Hepatic stellate cell (primary cell): ENCODE results near the gene SUSD6.

Experiments used
- DNase-seq: peaks from one replicate; pipeline ENCODE4 v3.0.0; 2011; ENCODE audit warnings: low spot score

Gene SUSD6

GRCh38 chr14:69650948-69651369 lies 39.6 kb downstream of the SUSD6 start:
- DNase-seq, result no peak

GRCh38 chr14:69651664-69652063 lies 40.3 kb downstream of the SUSD6 start:
- no peak for DNase-seq

- DNase-seq, result no peak
These were observed 41.7 kb downstream of the SUSD6 start for GRCh38 chr14:69652942-69653684.

- DNase-seq, result no peak
These were observed 42.7 kb downstream of the SUSD6 start for GRCh38 chr14:69654116-69654515.

DNA sequence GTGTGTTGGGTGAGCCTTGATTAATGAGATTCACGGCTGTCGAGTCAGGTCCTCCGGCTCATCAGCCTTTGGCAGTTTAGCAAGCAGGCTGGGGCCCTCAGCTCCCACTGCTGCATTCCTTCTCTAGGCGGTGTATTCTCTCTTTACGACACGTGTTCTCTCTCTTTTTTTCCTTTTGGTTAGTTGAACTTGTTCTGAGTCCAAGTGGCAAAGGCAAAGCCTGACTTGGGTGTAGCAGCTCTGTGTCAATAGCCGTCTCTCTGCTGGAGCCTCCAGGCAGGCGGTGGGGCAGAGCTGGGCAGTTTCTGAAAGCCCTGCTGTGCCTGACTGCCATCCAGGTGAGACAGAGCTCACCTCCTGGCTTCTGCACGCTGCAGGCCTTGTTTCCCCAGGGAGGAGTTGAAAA lies 46.6 kb downstream of the SUSD6 start:
- no peak for DNase-seq

DNA sequence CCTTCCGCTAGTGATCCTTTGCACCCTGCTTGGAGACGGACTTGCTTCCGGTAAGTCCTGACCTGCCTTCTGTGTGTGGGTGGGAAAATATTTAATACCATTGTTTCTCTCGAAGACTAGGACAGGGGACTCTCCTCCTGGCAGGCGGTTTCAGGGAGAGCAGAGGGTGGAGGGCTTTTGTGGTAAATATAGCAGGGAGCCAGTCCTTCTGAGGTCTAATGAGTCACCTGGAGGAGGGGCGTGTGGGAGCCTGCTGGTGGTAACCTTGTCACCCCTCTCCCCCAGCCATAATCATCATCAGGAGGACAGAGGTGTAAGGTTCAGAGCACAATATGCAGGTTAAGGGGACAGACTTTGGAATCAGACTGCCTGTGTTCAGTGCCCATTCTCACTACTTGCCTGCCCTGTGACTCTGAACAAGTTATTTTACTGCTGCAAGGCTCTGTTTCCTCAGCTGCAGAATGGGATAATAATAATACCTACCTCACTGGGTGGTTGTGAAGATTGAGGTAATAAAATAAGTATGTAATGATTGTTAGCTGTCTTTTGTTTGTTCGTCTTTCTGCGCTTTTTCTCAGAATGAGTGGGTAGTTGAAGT lies 47.4 kb downstream of the SUSD6 start:
- DNase-seq, result no peak

- no peak for DNase-seq
These were observed 49.2 kb downstream of the SUSD6 start for GRCh38 chr14:69660344-69661193.

DNA sequence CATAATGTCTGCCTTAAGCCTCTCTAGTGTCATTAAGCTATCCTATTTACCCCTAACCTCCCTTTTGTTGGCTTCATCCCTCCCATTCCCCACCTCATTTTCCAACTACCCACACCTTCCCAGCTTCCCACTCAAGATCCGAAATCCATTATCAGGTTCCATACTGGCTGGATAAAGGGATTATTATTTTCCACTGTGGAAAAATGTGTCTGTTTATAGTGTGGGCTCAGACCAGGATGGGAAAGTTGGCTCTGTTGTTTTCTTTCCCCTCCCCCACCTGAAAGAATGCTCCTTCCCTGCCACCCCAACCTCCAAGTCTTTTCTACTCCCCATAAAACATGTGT lies 49.8 kb downstream of the SUSD6 start:
- no peak for DNase-seq

DNA sequence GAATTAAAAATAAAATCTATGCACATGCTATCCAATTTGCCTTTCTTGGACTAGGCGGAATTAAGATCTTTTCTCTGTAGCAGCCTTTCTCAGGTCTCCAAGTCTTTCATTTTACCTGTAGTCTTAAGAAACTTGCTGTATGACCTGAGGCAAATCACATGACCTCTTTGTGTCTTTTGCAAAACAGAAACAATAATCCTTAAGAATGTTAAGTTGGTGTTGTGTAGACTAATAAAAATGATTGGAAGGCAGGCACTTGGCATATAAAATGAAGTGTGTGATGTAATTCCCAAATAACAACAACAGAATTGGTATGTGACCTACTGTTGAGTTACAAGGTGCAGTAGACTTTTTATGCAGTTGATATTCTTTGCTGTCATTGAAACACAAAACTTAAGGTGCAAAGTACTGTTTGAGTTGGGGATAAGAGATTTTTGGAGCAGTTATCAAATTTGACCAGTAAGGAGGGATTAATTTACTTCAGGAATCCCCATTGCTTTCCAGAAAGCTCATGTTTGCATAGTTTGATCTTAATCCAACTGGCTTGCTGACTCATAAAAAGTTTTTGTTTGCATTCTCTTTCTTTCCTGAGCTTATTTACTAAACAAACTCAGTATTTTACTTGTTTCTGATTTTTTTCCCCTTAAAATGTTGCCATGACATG lies 51.4 kb downstream of the SUSD6 start:
- no peak for DNase-seq

DNA sequence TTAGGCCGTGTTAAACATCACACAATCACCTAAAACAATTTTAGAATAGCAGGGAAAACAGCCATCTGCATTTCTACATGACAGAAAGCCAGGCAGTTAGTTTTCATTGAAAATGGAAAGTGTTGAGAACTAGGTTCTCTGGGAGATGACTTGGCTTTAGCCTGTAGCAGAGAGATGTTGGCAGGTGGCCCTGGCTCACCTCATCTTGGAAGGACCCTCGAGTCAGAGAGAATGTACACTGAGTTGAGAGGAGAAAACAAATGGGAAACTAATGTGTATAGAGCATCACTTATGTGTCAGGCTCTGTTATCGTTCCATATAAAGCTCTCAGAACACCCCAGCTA lies 51.9 kb downstream of the SUSD6 start:
- DNase-seq, result no peak

DNA sequence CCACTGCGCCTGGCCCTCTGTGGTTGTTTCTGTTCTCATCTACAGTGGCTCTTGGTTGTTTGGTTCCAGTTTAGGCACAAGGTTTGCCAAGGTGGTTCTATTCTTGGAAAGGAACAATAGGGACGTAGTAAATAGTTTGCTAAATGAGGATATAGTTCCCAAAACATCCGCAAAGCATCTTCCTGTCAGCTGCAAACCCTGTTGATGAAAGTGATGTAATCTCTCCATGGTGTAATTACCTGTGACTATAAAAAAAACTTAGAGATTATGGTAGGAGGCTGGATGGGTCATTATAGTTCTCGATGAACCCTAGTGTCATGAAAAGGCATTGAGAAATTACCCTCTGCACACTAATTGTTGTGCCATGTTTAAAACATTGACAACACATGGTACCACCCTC lies 52.9 kb downstream of the SUSD6 start:
- DNase-seq, result no peak

DNA sequence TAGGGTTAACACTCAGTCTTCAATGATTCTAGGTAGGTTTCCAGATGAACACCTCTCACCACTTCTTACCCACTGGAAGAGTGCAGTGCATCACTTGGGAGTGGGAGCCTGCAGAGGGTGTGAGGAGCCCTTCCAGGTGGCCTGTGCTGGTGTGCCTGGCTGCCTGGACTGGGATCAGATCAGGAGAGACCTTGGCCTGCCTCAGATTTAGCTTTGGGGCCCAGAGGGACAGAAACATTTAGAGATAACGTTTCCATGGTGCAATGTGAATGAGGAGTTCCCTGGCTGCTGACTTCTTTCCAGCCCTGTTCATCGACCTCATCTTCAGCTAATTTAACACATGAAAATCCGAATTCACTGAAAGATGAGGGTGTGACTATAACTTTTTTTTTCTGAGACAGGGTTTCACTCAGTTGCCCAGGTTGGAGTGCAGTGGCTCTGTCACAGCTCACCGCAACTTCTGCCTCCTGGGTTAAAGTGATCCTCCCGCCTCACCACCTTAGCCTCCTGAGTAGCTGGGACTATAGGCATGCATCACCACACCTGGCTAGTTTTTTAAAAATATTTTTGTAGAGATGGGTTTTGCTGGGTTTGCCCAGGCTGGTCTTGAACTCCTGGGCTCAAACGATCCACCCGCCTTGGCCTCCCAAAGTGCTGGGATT lies 53.6 kb downstream of the SUSD6 start:
- DNase-seq, result no peak

GRCh38 chr14:69665631-69666030 lies 54.2 kb downstream of the SUSD6 start:
- no peak for DNase-seq

DNA sequence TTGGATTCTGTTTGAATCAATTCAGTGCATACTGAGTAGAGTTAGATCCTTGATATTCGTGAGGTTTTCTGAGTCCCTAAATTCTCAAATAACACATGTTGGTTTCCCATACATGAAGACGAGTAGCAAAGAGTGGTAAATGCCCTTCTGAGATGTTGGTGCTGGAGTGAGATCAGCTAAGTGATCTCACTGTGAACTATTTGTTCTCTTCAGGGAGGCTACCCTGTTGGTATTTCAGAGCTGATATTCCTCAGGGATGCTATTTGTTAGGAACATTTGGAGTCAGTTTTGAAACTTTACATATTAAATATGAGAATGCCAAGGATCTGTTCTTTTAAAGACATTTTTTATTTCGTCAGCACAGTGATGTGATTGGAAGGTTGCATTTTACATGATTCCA lies 54.7 kb downstream of the SUSD6 start:
- DNase-seq, result no peak

- DNase-seq, result peak; percentile 40
These were observed 55.4 kb downstream of the SUSD6 start for GRCh38 chr14:69666690-69667211.

DNA sequence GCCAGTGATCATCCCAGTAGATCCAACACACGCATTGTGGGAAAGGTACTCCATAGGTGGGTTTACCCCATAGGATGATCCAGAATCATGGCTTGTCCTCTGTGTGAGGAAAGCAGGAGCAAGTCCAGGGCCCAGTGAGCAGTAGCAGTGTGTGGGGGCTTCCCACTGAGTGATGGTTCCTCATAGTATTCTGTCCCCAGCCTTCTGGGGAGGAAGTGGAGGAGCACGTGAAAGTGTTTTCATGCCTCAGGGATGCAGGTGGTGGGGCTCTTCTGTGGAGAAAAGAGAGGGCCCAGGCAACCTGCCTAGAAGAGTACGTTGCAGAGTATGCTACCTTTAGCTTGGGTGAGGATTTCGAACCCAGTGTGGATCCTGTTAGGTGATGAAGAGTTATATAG lies 56.5 kb downstream of the SUSD6 start:
- DNase-seq, result no peak

DNA sequence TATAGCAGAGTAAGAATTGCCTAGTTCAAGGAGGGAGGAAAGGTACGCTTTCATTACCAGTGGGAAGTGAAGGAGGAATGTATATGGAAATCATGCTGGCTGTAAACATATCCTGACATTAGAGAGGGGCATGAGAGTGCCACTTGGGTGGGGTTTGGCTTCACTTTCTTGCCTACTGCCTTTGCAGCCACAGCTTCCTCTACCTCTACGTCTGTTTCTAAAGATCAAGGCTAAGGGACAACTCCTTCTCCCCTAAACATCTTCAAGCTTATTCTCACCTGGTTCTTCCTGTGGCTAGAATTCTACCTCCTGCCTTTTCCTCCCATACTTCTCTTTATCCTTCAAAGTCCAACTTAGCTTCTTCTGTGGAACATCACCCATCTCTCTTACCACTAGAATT lies 58.0 kb downstream of the SUSD6 start:
- DNase-seq, result no peak

DNA sequence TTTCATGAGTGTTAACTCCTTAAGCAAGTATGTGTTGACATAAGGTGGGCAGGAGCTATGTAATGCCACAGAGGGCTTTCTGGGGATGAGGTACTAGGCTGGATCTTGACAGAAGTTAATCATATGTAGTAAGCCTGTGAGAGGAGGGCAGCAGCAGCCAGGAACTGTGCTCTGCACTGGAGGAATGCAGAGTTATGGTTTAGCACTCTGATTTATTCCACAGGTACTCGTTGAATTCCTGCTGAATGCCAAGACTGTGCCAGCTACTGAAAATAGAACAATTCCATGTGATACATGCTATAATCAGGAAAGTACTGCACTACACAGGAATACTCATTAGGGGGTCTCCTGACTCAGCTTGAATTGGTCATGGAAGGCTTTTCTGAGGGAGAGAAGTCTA lies 58.7 kb downstream of the SUSD6 start:
- DNase-seq, result no peak

GRCh38 chr14:69671365-69672030 lies 60.1 kb downstream of the SUSD6 start:
- no peak for DNase-seq

DNA sequence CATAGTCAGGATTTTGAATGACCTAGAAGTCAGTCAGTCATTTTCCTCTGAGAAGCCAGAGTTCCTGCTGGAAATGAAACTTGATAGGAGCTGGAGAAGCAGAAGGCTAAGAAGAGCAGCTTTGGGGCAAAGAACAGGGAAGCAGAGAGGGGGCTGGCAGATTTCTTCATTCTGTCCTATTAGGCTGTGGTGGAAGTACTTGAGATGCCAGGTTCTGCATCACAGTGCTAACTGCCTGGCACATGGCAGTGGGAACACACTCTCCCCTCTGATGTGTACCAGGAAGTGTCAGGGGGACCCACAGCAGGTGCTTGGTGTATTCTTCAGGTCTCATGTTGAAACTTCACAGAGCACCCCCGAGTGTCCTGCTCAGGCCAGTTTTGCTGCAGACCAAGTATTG lies 61.0 kb downstream of the SUSD6 start:
- DNase-seq, result no peak

DNA sequence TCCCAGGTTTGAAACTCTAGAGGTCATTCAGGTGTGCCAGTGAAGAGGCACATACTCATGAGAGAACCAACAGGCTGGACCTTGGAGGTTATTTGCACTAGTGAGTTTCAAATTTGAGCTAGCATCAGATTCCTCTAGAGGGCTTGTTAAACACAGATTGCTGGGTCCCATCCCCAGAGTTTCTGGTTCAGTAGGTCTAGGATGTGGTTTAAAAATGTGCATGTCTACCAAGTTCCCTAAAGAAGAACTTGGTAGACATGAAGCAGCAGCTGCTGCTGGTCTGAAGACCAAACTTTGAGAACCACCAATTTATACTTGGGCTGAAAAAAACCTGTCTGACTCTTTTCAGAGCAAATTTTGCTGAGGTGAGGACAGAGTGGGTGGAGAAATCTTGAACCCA lies 61.7 kb downstream of the SUSD6 start:
- no peak for DNase-seq
